HepG2 (cell line): Measurements from ENCODE around the gene BCL2L1. TPM values are rescaled to one million over a fixed set of nuclear protein-coding genes. Genes with fewer than 3 reads are reported as not detected.

Experiments
- FOXO4 ChIP-seq: sonication (generic); formaldehyde crosslinking; conservative IDR thresholded peaks from 2 replicates; pipeline ENCODE4 v1.8.1; 2023; ENCODE audit warnings: missing genetic modification reagents
- HOXA5 ChIP-seq: sonication (generic); formaldehyde crosslinking; IDR thresholded peaks from 2 replicates; pipeline ENCODE4 v1.4.0; 2020; ENCODE audit warnings: missing genetic modification reagents
- KLF16 ChIP-seq, 2 experiments: sonication (generic) in 1 of 2; formaldehyde crosslinking in 1 of 2; IDR thresholded peaks; 2 replicates each; pipeline versions ENCODE4 v1.6.1 to v1.8.0; 2016 to 2023; ENCODE audit warnings: missing genetic modification reagents in 2 of 2, missing compliant biosample characterization in 1 of 2
- POLR2G ChIP-seq: fragments of 200-400 bp; formaldehyde crosslinking; IDR thresholded peaks from 2 replicates; pipeline ENCODE4 v1.6.1; 2018; ENCODE audit warnings: mild to moderate bottlenecking, low read depth, low read length, moderate library complexity
- RBFOX2 ChIP-seq: fragments of 200-400 bp; formaldehyde crosslinking; IDR thresholded peaks from 2 replicates; pipeline ENCODE4 v1.6.1; 2017; ENCODE audit warnings: low read depth, mild to moderate bottlenecking, low read length
- SMARCC2 ChIP-seq: fragments of 450-650 bp; IDR thresholded peaks from 2 replicates; pipeline ENCODE4 v1.6.1; 2017; ENCODE audit warnings: antibody characterized with exemption, mild to moderate bottlenecking
- SMC3 ChIP-seq: IDR thresholded peaks from 2 replicates; pipeline ENCODE4 v1.6.1; 2011; ENCODE audit warnings: low read length, improper control_type of control experiment
- SOX6 ChIP-seq, 2 experiments: fragments of 450-650 bp in 1 of 2; sonication (generic) in 1 of 2; formaldehyde crosslinking in 1 of 2; IDR thresholded peaks; 2 replicates each; pipeline versions ENCODE4 v1.4.0 to v1.6.1; 2017 to 2020; ENCODE audit warnings: antibody characterized with exemption in 1 of 2, mild to moderate bottlenecking in 1 of 2, missing genetic modification reagents in 1 of 2
- SP2 ChIP-seq: sonication (generic); formaldehyde crosslinking; IDR thresholded peaks from 2 replicates; pipeline ENCODE4 v1.5.1; 2020; ENCODE audit warnings: mild to moderate bottlenecking, missing genetic modification reagents
- ZNF326 ChIP-seq: sonication (generic); formaldehyde crosslinking; IDR thresholded peaks from 2 replicates; pipeline ENCODE4 v1.4.0; 2020; ENCODE audit warnings: missing genetic modification reagents, borderline replicate concordance
- ZNF431 ChIP-seq: sonication (generic); formaldehyde crosslinking; IDR thresholded peaks from 2 replicates; pipeline ENCODE4 v1.9.0; 2022; ENCODE audit warnings: missing genetic modification reagents, low read depth, mild to moderate bottlenecking, borderline replicate concordance
- ZNF687 ChIP-seq: sonication (generic); formaldehyde crosslinking; IDR thresholded peaks from 2 replicates; pipeline ENCODE4 v1.5.1; 2020; ENCODE audit warnings: mild to moderate bottlenecking, missing genetic modification reagents, moderate library complexity
- ZNF749 ChIP-seq: sonication (generic); formaldehyde crosslinking; IDR thresholded peaks from 2 replicates; pipeline ENCODE4 v1.8.0; 2022; ENCODE audit warnings: mild to moderate bottlenecking, missing genetic modification reagents, moderate library complexity, borderline replicate concordance
- ZUFSP ChIP-seq: sonication (generic); formaldehyde crosslinking; IDR thresholded peaks from 2 replicates; pipeline ENCODE4 v1.9.0; 2021; ENCODE audit warnings: missing genetic modification reagents, mild to moderate bottlenecking, borderline replicate concordance
- polyA plus RNA-seq, 8 experiments: library from polyadenylated mRNA; depleted of rRNA in 3 of 8; stranded (reverse) in 7 of 8; unstranded in 1 of 8; fragments of >200 nt; fragmentation: Illumina TruSeq in 4 of 8; extraction: Trizol in 4 of 8; gene quantifications; 2 replicates each; pipeline versions ENCODE4 v1.2.1 to v1.2.3, GENCODE V29; 2011 to 2016; ENCODE audit warnings: low read depth in 4 of 8, missing spikeins in 1 of 8, mixed read lengths in 1 of 8; ENCODE audit not compliant: insufficient read depth in 1 of 8
- total RNA-seq, 5 experiments: library from RNA; depleted of rRNA; stranded (reverse); fragments of >200 nt; fragmentation: Illumina TruSeq; extraction: Trizol; gene quantifications; 2 replicates each; pipeline ENCODE4 v1.2.3, GENCODE V29; 2016; ENCODE audit warnings: low read depth in 1 of 5
- TF ChIP-seq, protein P1 (sequence below): sonication (generic); formaldehyde crosslinking; IDR thresholded peaks from 2 replicates; pipeline ENCODE4 v1.5.0; 2020; ENCODE audit warnings: mild to moderate bottlenecking, missing genetic modification reagents

Gene BCL2L1
- total and polyA plus RNA-seq, 2 of the 13 experiments (the other 11 are each of a cell fraction or from before 2014, with no cell fraction given), result 164 to 258 TPM

DNA sequence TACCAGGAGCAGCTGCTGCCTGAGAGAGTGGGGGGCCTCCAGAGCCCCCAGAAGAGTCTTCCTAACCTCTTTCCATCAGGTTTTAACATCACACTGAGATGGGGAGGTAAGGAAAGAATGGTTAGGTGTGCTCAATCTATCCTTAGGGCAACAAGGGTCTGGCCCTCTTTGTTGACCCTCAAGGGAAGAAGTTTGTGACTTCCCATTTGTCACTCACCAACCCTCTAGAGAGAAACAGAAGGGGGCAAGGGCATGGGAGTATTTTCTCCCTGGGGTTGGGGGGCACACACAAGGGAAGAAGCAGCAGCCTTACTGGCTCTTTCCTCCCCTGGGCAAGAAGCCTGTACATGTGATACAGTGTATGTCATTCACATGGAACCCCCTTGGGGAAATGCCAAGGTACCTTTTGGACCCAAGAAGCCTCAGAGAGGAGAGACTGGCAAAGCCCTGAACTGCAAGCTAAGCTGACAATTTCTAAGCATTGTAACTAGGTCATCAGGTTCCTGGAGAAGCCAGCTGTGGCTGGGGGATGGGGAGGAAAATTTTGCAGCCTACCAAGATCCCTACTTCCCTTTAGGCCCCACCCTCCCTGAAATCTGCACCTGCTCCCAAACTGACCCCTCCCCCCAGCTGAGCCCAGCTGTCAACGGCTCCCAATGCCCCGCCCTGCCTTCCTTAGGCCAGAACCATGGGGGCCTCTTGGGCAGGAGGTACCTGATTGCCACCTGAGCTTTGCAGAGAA lies 14.5 kb downstream of the BCL2L1 start (continued):
- peak; percentile 70 for TF ChIP-seq ZNF687
- 0 out of 2 replicates have a peak, but pooled peaks have one; percentile 38 for TF ChIP-seq ZUFSP (CRISPR knock-in tag)
- no peak for TF ChIP-seq ZNF749 (CRISPR knock-in tag)
- TF ChIP-seq SOX6 (IDR thresholded peaks at IDR 0.05), result no peak
- no peak for TF ChIP-seq SOX6 (CRISPR knock-in tag; IDR thresholded peaks at IDR 0.05)
- TF ChIP-seq RBFOX2, result peak; percentile 69
- no peak for TF ChIP-seq SP2 (CRISPR knock-in tag)
- no peak for TF ChIP-seq FOXO4 (CRISPR knock-in tag)
- TF ChIP-seq SMC3, result no peak
- TF ChIP-seq ZNF431 (CRISPR knock-in tag), result 0 out of 2 replicates have a peak, but pooled peaks have one; percentile 4
- 0 out of 2 replicates have a peak, but pooled peaks have one; percentile 9 for TF ChIP-seq POLR2G
- TF ChIP-seq, protein P1, sequence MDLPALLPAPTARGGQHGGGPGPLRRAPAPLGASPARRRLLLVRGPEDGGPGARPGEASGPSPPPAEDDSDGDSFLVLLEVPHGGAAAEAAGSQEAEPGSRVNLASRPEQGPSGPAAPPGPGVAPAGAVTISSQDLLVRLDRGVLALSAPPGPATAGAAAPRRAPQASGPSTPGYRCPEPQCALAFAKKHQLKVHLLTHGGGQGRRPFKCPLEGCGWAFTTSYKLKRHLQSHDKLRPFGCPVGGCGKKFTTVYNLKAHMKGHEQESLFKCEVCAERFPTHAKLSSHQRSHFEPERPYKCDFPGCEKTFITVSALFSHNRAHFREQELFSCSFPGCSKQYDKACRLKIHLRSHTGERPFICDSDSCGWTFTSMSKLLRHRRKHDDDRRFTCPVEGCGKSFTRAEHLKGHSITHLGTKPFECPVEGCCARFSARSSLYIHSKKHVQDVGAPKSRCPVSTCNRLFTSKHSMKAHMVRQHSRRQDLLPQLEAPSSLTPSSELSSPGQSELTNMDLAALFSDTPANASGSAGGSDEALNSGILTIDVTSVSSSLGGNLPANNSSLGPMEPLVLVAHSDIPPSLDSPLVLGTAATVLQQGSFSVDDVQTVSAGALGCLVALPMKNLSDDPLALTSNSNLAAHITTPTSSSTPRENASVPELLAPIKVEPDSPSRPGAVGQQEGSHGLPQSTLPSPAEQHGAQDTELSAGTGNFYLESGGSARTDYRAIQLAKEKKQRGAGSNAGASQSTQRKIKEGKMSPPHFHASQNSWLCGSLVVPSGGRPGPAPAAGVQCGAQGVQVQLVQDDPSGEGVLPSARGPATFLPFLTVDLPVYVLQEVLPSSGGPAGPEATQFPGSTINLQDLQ (CRISPR knock-in tag), result 0 out of 2 replicates have a peak, but pooled peaks have one; percentile 52
- TF ChIP-seq SMARCC2, result no peak
- TF ChIP-seq KLF16 (CRISPR knock-in tag; IDR thresholded peaks at IDR 0.05), result 0 out of 4 replicates have a peak, but pooled peaks of 1 of the 2 experiments have one; percentile 31
- TF ChIP-seq HOXA5 (CRISPR knock-in tag), result no peak
- TF ChIP-seq ZNF326 (CRISPR knock-in tag), result 0 out of 2 replicates have a peak, but pooled peaks have one; percentile 63
